SJCRH30 (cell line): Measurements from ENCODE around the gene RSPRY1. TPM values are rescaled to one million over a fixed set of nuclear protein-coding genes. Genes with fewer than 3 reads are reported as not detected.

ENCODE experiments used
- DNase-seq, 2 experiments: peaks; one replicate each; pipeline ENCODE4 v3.0.0-alpha.2; 2015 to 2020
- H3K27ac ChIP-seq: fragments of 250-450 bp; sonication (Bioruptor Pico); 2 replicates; pipeline ENCODE4 v1.5.1; 2020; ENCODE audit warnings: mild to moderate bottlenecking, moderate library complexity
- H3K27me3 ChIP-seq: fragments of 250-450 bp; sonication (Bioruptor Pico); 2 replicates; pipeline ENCODE4 v1.5.1; 2020; ENCODE audit warnings: mild to moderate bottlenecking, moderate library complexity
- H3K36me3 ChIP-seq: fragments of 250-450 bp; sonication (Bioruptor Pico); 2 replicates; pipeline ENCODE4 v1.5.1; 2020; ENCODE audit warnings: mild to moderate bottlenecking, moderate library complexity
- H3K4me1 ChIP-seq: fragments of 250-450 bp; sonication (Bioruptor Pico); 2 replicates; pipeline ENCODE4 v1.5.1; 2020; ENCODE audit warnings: mild to moderate bottlenecking, moderate library complexity
- H3K4me3 ChIP-seq: fragments of 250-450 bp; sonication (Bioruptor Pico); 2 replicates; pipeline ENCODE4 v1.5.1; 2020; ENCODE audit warnings: mild to moderate bottlenecking, moderate library complexity
- H3K9me3 ChIP-seq: fragments of 250-450 bp; sonication (Bioruptor Pico); replicated peaks from 2 replicates; pipeline ENCODE4 v1.5.1; 2020; ENCODE audit warnings: mild to moderate bottlenecking, moderate library complexity
- total RNA-seq: library from RNA; depleted of rRNA; stranded (reverse); fragments of >200 nt; shearing (Covaris generic); gene quantifications from 2 replicates; pipeline ENCODE4 v1.2.3, GENCODE V29; 2014; rRNA removed

RSPRY1 gene
- total RNA-seq, 1 experiment from 2014 or later: 49.9 TPM

- Histone ChIP-seq H3K4me1 (no peaks in the 10 kb centered on the region; the same call in 1 of the 2 replicates), H3K4me3 (peak within 1 kb of the TSS; percentile 58), H3K27me3 (peaks cover 22% of the 10 kb centered on the region; the same call in 1 of the 2 replicates), H3K27ac (no peak within 1 kb of the TSS), H3K9me3 (no peaks in the 10 kb centered on the region), H3K36me3 (no peaks in the 10 kb centered on the region)
- peak; percentile 52 to 74 for DNase-seq
These were observed 98.3 kb downstream of the RSPRY1 start, which contains the start of gene PLLP for GRCh38 chr16:57284209-57284951. TSS of gene PLLP (minus strand) at chr16:57284672. CDS start at chr16:57284540, 132 bp downstream.

- Histone ChIP-seq H3K4me3 (peak overlapping the region; percentile 58), H3K4me1 (peaks cover 3% of the 10 kb centered on the region; the same call in 1 of the 2 replicates), H3K9me3 (no peaks in the 10 kb centered on the region), H3K36me3 (no peaks in the 10 kb centered on the region), H3K27ac (no peak overlapping the region), H3K27me3 (peaks cover 22% of the 10 kb centered on the region; the same call in 1 of the 2 replicates)
- DNase-seq: no peak
These were observed 98.8 kb downstream of the RSPRY1 start for GRCh38 chr16:57284952-57285363.

- H3K4me3 ChIP-seq: no peak overlapping the region
- peaks cover 22% of the 10 kb centered on the region; the same call in 1 of the 2 replicates for H3K27me3 ChIP-seq
These were observed 99.2 kb downstream of the RSPRY1 start for GRCh38 chr16:57285379-57285778.

GRCh38 chr16:57289391-57290257 is 103.5 kb downstream of the RSPRY1 start:
- Histone ChIP-seq H3K4me1 (peaks cover 8% of the 10 kb centered on the region; the same call in 1 of the 2 replicates), H3K36me3 (no peaks in the 10 kb centered on the region), H3K27me3 (peaks cover 6% of the 10 kb centered on the region; the same call in 1 of the 2 replicates), H3K9me3 (no peaks in the 10 kb centered on the region), H3K27ac (no peak overlapping the region), H3K4me3 (no peak overlapping the region)
- peak in 1 of 2 experiments; percentile 40 for DNase-seq

More at GRCh38 chr16:57285379-57285778, 99.2 kb downstream of the RSPRY1 start:
- DNase-seq: no peak
- Histone ChIP-seq H3K4me1 (peaks cover 7% of the 10 kb centered on the region; the same call in 1 of the 2 replicates), H3K36me3 (no peaks in the 10 kb centered on the region), H3K27ac (no peak overlapping the region), H3K9me3 (no peaks in the 10 kb centered on the region)

Other genes starting within 250 kb of the RSPRY1 start
- gene CETP, start 224.4 kb upstream of the RSPRY1 start, total RNA-seq: 0.14 TPM in 1 of 2 replicates, not detected in the other
- 1.5 and 2.9 TPM in 2 replicates for gene NLRC5, start 196.8 kb upstream of the RSPRY1 start, total RNA-seq
- 33.1 and 39.0 TPM in 2 replicates for gene CPNE2, start 93.7 kb upstream of the RSPRY1 start, total RNA-seq
- 129 and 142 TPM in 2 replicates for gene PSME3IP1, start 290 bp upstream of the RSPRY1 start, total RNA-seq
- 67.0 and 69.3 TPM in 2 replicates for gene ARL2BP, start 58.9 kb downstream of the RSPRY1 start, total RNA-seq
- 0.30 and 0.49 TPM in 2 replicates for gene PLLP, start 98.3 kb downstream of the RSPRY1 start, total RNA-seq
- gene CCL22, start 172.5 kb downstream of the RSPRY1 start, total RNA-seq: not detected in 2 replicates
- gene CX3CL1, start 186.2 kb downstream of the RSPRY1 start, total RNA-seq: 0.38 and 0.69 TPM in 2 replicates
- not detected in 2 replicates for gene CCL17, start 218.4 kb downstream of the RSPRY1 start, total RNA-seq